Measurements from ENCODE around the gene PRR23E.

The PRR23E gene

GRCh38 chr3:127209840-127210653 is 17.1 kb downstream of the PRR23E start:
- DNase-seq (ENCODE audit: low spot score), result no peak

GRCh38 chr3:127210654-127210943 is 17.7 kb downstream of the PRR23E start:
- no peak for DNase-seq (ENCODE audit: low spot score)

GRCh38 chr3:127211118-127212060 is 18.5 kb downstream of the PRR23E start:
- DNase-seq (ENCODE audit: low spot score), result peak; percentile 3

- DNase-seq (ENCODE audit: low spot score), result no peak
Observed at GRCh38 chr3:127212231-127212630, 19.3 kb downstream of the PRR23E start.

GRCh38 chr3:127212711-127213110 is 19.8 kb downstream of the PRR23E start:
- DNase-seq (ENCODE audit: low spot score), result no peak

GRCh38 chr3:127213381-127213918 is 20.5 kb downstream of the PRR23E start:
- no peak for DNase-seq (ENCODE audit: low spot score)

GRCh38 chr3:127214975-127215374 is 22.0 kb downstream of the PRR23E start:
- DNase-seq (ENCODE audit: low spot score), result no peak

- DNase-seq (ENCODE audit: low spot score), result no peak
Observed at GRCh38 chr3:127215714-127216414, 22.9 kb downstream of the PRR23E start.

GRCh38 chr3:127216415-127217261 is 23.7 kb downstream of the PRR23E start:
- no peak for DNase-seq (ENCODE audit: low spot score)

GRCh38 chr3:127217596-127218453 is 24.9 kb downstream of the PRR23E start:
- DNase-seq (ENCODE audit: low spot score), result peak; percentile 69

- no peak for DNase-seq (ENCODE audit: low spot score)
Observed at GRCh38 chr3:127218454-127218922, 25.6 kb downstream of the PRR23E start.

GRCh38 chr3:127220497-127220896 is 27.6 kb downstream of the PRR23E start:
- DNase-seq (ENCODE audit: low spot score), result peak; percentile 4

GRCh38 chr3:127221037-127221436 is 28.1 kb downstream of the PRR23E start:
- no peak for DNase-seq (ENCODE audit: low spot score)

- DNase-seq (ENCODE audit: low spot score), result no peak
Observed at GRCh38 chr3:127221446-127222035, 28.6 kb downstream of the PRR23E start.

- DNase-seq (ENCODE audit: low spot score), result peak; percentile 2
Observed at GRCh38 chr3:127222163-127222562, 29.2 kb downstream of the PRR23E start.

GRCh38 chr3:127222664-127223063 is 29.7 kb downstream of the PRR23E start:
- no peak for DNase-seq (ENCODE audit: low spot score)

GRCh38 chr3:127224118-127224517 is 31.2 kb downstream of the PRR23E start:
- DNase-seq (ENCODE audit: low spot score), result no peak

GRCh38 chr3:127226457-127226856 is 33.5 kb downstream of the PRR23E start:
- peak; percentile 52 for DNase-seq (ENCODE audit: low spot score)

- peak; percentile 21 for DNase-seq (ENCODE audit: low spot score)
Observed at GRCh38 chr3:127226946-127227842, 34.3 kb downstream of the PRR23E start.
